ENCODE data around the gene GNG7.
A peak's percentile ranks its signal among the peaks of the same experiment; 100 is the strongest.

The GNG7 gene

DNA sequence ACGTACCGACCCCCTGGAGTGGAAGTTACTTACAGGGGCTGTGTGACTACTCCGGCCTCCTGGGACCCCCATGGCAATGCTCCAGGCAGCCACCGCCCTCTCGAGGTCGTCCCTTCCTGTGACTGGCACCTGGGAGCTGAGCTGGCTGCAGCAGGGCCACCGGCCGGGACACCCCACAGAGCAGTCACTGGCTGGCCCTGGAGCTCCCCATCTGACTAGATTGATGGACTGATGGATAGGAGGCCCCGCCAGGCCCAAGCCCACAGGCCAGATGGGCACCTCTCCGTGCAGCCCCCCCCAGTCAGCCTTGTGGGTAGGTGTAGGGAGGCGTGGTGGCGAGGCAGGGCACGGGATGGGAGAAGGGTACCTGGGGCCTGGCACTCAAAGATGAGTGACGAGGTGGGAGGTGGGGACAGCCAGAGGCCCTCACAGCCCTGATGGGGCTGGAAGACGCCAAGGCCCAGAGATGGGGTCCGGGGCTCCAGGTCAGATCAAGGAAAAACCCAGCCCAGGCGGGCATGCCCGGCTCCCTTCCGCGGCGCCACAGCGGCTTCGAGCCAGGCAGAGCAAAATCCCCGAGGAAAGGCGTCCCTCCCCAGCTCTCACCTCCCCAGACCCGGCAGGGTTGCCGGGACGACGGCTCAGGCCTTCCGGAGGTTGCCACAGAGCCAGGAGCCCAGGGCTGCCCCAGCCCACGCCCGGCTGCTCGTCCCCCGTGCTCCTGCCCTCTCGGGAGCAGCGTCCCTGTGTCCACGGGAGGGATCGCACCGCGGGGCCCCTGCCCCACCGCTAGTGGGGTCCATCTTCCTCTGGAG lies 28.9 kb upstream of the GNG7 start:
- Mint-ChIP-seq H3K27ac (no peak overlapping the region), H3K9me3 (no peaks in the 10 kb centered on the region), H3K4me1 (peaks cover 45% of the 10 kb centered on the region), H3K27me3 (no peaks in the 10 kb centered on the region), H3K4me3 (no peak overlapping the region), H3K36me3 (peaks cover 41% of the 10 kb centered on the region)
- ATAC-seq: no peak

DNA sequence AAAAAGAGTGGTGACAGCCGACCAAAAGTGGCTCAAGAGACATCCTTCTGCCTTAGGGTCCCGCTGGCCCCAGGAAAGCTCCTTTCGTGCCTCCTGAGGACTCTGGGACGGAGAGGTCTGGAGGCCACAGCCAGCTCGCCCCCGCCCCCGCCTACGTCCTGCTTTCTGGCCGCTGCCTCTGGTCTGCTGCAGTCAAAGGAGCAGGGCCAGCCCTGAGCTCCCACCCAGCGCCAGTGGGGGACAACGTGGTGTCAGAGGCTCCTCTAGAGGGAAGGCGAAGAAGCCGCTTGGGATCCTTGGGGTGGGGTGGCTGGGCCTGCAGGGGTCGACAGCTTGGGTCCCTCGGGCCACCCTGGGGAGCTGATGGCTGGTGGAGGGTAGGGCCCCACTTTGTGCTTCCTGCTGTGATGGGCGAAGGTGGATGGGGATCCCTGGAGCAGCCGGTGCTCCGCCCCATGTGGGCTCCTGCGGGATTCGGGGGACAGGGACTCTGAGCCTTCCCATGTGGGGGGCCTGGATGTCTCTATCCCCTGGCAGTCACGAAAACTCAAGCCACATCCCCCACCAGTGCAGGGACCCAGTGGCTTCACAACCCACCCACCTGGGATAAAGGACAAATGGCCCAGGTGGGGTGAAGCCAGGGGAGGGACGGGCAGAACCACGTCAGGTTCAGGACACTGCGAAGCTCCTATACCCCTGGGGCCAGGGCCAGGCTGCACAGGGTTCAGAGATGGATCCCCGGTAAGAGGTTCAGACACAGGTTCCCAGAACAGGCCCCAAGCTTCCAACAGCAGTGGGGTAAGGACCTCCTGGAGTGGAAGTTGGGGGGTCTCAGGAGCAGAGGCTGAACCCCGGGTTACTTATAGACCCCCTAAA lies 27.7 kb upstream of the GNG7 start:
- no peak for ATAC-seq
- no peaks in the 10 kb centered on the region for H3K27me3 Mint-ChIP-seq

GRCh38 chr19:2728783-2729387 lies 26.4 kb upstream of the GNG7 start:
- Mint-ChIP-seq H3K4me1 (peaks cover 43% of the 10 kb centered on the region), H3K9me3 (no peaks in the 10 kb centered on the region), H3K27me3 (no peaks in the 10 kb centered on the region), H3K36me3 (peaks cover 16% of the 10 kb centered on the region), H3K4me3 (no peak overlapping the region), H3K27ac (peak overlapping the region; percentile 57)
- peak; percentile 37 for ATAC-seq

More for the DNA sequence above, 27.7 kb upstream of the GNG7 start:
- Mint-ChIP-seq H3K36me3 (peaks cover 29% of the 10 kb centered on the region), H3K9me3 (no peaks in the 10 kb centered on the region), H3K4me1 (peaks cover 49% of the 10 kb centered on the region), H3K27ac (no peak overlapping the region), H3K4me3 (no peak overlapping the region)

DNA sequence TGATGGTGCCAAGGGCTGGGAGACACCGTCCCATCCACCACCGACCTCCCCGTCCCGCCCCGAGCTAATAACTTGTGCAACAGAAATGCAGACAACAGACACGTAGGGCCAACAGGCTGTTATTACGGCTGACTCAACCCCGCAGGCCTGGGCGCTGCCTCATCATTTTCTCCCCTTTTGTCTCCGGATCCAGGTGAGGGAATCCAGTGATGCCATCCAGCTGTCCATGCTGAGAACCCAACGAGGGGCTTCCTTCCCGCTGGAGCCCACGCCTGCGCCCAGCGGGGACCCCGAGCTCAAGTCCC lies 25.1 kb upstream of the GNG7 start:
- Mint-ChIP-seq H3K4me3 (no peak overlapping the region), H3K27me3 (no peaks in the 10 kb centered on the region), H3K36me3 (peaks cover 6% of the 10 kb centered on the region), H3K4me1 (peaks cover 47% of the 10 kb centered on the region), H3K9me3 (no peaks in the 10 kb centered on the region), H3K27ac (no peak overlapping the region)
- ATAC-seq: no peak

DNA sequence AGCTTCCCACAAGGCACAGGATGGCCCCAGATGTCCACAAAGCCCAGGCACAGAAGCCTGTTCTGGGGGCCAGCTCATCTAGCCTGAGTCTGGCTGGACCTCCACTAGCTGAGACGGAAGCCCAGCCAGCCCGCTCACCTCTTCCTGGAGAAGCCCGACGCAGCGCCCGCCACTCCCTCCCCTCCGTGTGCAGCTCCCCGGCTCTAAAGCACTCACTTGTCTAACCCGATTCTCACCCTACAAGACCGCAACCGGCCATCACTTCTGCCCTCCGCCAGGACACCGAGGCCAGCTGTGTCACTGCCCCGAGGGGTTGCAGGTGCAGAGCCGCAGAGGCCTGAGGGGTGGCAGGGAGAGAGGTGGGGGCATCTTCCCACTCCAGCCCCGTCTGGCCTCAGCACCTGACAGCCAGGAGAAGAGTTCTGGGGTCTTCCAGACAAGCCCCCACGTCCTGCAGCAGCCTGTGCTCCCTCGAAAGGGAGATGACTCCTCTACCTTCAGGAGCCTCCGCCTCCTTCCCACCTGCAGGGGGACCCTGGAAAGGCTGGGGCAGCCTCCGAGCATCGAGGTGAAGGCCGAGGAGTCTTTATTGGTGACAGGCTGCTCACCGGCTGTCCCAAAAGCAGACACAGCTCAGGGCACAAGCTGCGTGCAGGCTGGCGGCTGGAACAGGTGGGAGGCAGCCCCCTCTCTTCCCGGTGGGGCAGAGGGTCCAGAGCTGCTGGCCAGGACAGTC lies 24.6 kb upstream of the GNG7 start:
- no peaks in the 10 kb centered on the region for H3K9me3 Mint-ChIP-seq
- H3K4me1 Mint-ChIP-seq: peaks cover 49% of the 10 kb centered on the region
- H3K36me3 Mint-ChIP-seq: peaks cover 6% of the 10 kb centered on the region
- H3K27me3 Mint-ChIP-seq: no peaks in the 10 kb centered on the region
- peak overlapping the region; percentile 63 for H3K27ac Mint-ChIP-seq
- peak; percentile 32 for ATAC-seq
- H3K4me3 Mint-ChIP-seq: no peak overlapping the region

DNA sequence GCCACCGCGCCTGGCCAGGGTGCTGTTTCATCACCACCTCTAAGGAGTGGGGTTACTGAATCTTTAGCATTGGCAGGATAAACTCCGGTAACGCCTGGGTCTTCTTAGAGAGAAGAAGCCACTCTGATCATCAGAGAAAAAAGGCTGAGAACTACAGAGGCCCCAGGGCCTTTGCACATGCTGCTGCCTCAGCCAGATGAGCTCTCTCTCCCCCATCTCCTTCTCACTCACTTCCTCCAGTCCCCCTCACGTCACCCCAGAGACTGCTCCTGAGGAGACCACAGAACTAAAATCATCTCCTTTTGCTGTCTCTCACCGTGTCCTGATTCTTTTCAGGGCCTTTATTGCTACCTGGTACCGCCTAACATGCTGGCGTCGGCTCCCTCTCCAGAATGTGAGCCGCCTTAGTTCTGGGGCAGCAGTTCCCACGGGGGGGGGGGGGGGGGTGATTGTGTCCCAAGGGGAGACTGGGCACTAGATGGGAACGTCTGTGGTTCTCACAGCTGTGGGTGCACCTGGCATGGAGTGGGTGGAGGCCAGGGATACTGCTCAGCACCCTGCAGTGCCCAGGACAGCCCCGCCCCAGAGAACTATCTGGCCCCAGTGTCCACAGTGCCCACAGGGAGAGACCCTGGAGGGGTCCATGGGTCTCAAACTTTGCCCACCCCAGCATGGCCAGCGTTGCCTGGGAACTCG lies 23.8 kb upstream of the GNG7 start:
- ATAC-seq: no peak
- Mint-ChIP-seq H3K27me3 (no peaks in the 10 kb centered on the region), H3K4me3 (no peak overlapping the region), H3K36me3 (peaks cover 4% of the 10 kb centered on the region), H3K4me1 (peaks cover 55% of the 10 kb centered on the region), H3K9me3 (no peaks in the 10 kb centered on the region), H3K27ac (peak overlapping the region; percentile 63)

DNA sequence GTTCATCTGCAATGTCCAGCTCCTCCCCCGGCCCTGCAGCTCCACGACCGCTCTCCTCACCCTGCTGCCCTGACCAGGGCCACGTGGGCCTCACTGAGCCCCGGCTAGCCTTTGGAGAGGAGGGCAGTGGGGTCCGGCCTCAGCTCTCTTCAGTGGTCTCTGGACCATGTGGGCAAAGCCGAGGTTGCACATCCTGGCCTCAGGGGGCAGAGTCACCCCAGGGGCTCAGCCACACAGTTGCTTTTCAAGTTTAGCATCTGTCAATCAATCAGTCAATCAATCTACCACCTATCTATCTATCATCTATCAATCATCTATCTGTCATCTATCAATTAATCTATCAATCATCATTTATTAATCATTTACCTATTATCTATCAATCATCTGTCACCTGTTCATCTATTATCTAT lies 21.7 kb upstream of the GNG7 start:
- ATAC-seq: no peak
- peaks cover 65% of the 10 kb centered on the region for H3K4me1 Mint-ChIP-seq
- H3K36me3 Mint-ChIP-seq: no peaks in the 10 kb centered on the region
- H3K27me3 Mint-ChIP-seq: no peaks in the 10 kb centered on the region
- no peaks in the 10 kb centered on the region for H3K9me3 Mint-ChIP-seq
- peak overlapping the region; percentile 8 for H3K27ac Mint-ChIP-seq
- H3K4me3 Mint-ChIP-seq: no peak overlapping the region

- no peaks in the 10 kb centered on the region for H3K36me3 Mint-ChIP-seq
- peak overlapping the region; percentile 8 for H3K27ac Mint-ChIP-seq
- no peaks in the 10 kb centered on the region for H3K27me3 Mint-ChIP-seq
- peaks cover 61% of the 10 kb centered on the region for H3K4me1 Mint-ChIP-seq
- no peak for ATAC-seq
- H3K4me3 Mint-ChIP-seq: no peak overlapping the region
- H3K9me3 Mint-ChIP-seq: no peaks in the 10 kb centered on the region
Observed at GRCh38 chr19:2723747-2724146, 21.3 kb upstream of the GNG7 start.

DNA sequence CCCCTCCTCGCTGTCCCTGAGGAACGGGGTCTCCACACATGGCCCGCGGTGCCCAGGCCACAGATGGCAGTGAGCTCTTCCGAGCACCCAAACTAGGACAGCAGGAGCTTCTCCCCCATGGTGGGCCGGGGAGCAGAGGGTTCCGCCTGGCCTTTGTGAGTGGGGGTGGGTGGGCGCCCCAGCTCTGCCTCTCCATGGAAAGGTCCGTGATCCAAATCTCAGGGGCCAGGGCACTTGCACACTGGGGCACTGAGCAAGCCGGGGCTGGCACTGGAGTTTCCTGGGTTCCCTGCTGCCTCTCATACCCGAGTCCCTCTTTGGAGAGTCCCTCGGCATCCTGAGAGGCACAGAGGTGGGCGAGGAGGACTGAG lies 20.8 kb upstream of the GNG7 start:
- Mint-ChIP-seq H3K36me3 (no peaks in the 10 kb centered on the region), H3K27ac (peak overlapping the region; percentile 20)

GRCh38 chr19:2722541-2723344 lies 20.2 kb upstream of the GNG7 start:
- H3K9me3 Mint-ChIP-seq: no peaks in the 10 kb centered on the region
- peak overlapping the region; percentile 20 for H3K27ac Mint-ChIP-seq
- no peak for ATAC-seq
- peaks cover 58% of the 10 kb centered on the region for H3K4me1 Mint-ChIP-seq
- H3K4me3 Mint-ChIP-seq: peak overlapping the region; percentile 50
- no peaks in the 10 kb centered on the region for H3K36me3 Mint-ChIP-seq
- H3K27me3 Mint-ChIP-seq: no peaks in the 10 kb centered on the region

More for the DNA sequence above, 20.8 kb upstream of the GNG7 start:
- no peak overlapping the region for H3K4me3 Mint-ChIP-seq
- no peaks in the 10 kb centered on the region for H3K27me3 Mint-ChIP-seq
- peaks cover 57% of the 10 kb centered on the region for H3K4me1 Mint-ChIP-seq
- no peaks in the 10 kb centered on the region for H3K9me3 Mint-ChIP-seq
- no peak for ATAC-seq

- no peaks in the 10 kb centered on the region for H3K27me3 Mint-ChIP-seq
- ATAC-seq: no peak
- H3K36me3 Mint-ChIP-seq: peaks cover under 1% of the 10 kb centered on the region
- H3K4me1 Mint-ChIP-seq: peaks cover 49% of the 10 kb centered on the region
- H3K4me3 Mint-ChIP-seq: peak overlapping the region; percentile 72
- H3K27ac Mint-ChIP-seq: peak overlapping the region; percentile 20
- no peaks in the 10 kb centered on the region for H3K9me3 Mint-ChIP-seq
Observed at GRCh38 chr19:2721570-2722540, 19.4 kb upstream of the GNG7 start.

GRCh38 chr19:2720777-2721569 lies 18.5 kb upstream of the GNG7 start, which contains the start of gene DIRAS1:
Gene DIRAS1, minus strand, starts transcription at chr19:2721372. Its CDS starts 3,566 bp downstream, at chr19:2717806.
- peaks cover 9% of the 10 kb centered on the region for H3K36me3 Mint-ChIP-seq
- peak within 1 kb of the TSS; percentile 78 for H3K4me3 Mint-ChIP-seq
- peaks cover under 1% of the 10 kb centered on the region for H3K9me3 Mint-ChIP-seq
- peak within 1 kb of the TSS; percentile 74 for H3K27ac Mint-ChIP-seq
- peak; percentile 52 for ATAC-seq
- H3K4me1 Mint-ChIP-seq: peaks cover 49% of the 10 kb centered on the region
- no peaks in the 10 kb centered on the region for H3K27me3 Mint-ChIP-seq

Measured in stimulated activated memory B cell treated with anti-CD40 and anti-IgM and Interleukin-4, amounts not matched to agents 10 μg/mL and 1 μg/mL and 100 μg/mL, for 72 hours (primary cell).